Measurements from ENCODE around the gene SORCS2.

The SORCS2 gene

GRCh38 chr4:7761312-7761711 is 569.0 kb downstream of the SORCS2 start (continued):
- TF ChIP-seq ZBTB10 (tag by site-specific recombination; IDR thresholded peaks at IDR 0.05), result no peak
- TF ChIP-seq ZSCAN5A (tag by site-specific recombination; IDR thresholded peaks at IDR 0.05), result no peak
- no peak for TF ChIP-seq ZNF768 (tag by site-specific recombination; IDR thresholded peaks at IDR 0.05)
- no peak for TF ChIP-seq ZNF366 (tag by site-specific recombination; conservative IDR thresholded peaks at IDR 0.05)
- TF ChIP-seq ZSCAN4 (tag by site-specific recombination; IDR thresholded peaks at IDR 0.05), result no peak
- TF ChIP-seq SP3 (tag by site-specific recombination; IDR thresholded peaks at IDR 0.05), result no peak
- no peak for TF ChIP-seq ZNF664 (tag by site-specific recombination; IDR thresholded peaks at IDR 0.05)
- no peak for TF ChIP-seq ZNF423 (tag by site-specific recombination; IDR thresholded peaks at IDR 0.05)
- no peak for TF ChIP-seq ZNF48 (tag by site-specific recombination; IDR thresholded peaks at IDR 0.05)

GRCh38 chr4:7761720-7762119 is 569.4 kb downstream of the SORCS2 start:
- Histone ChIP-seq H3K27ac (ENCODE audit: extremely low read depth, low read depth, low read length) (no peak overlapping the region), H3K9me3 (ENCODE audit: control insufficient read depth, insufficient read depth, low read depth, low read length) (no peaks in the 10 kb centered on the region), H3K36me3 (ENCODE audit: control insufficient read depth in 2 of 2, insufficient read depth in 1 of 2, low read length in 2 of 2) (peaks cover 0 to 2% of the 10 kb centered on the region in 2 experiments; a peak in 1 of 3 replicates), H3K4me3 (ENCODE audit: low read depth, low read length) (no peak overlapping the region), H3K4me1 (ENCODE audit: control insufficient read depth, insufficient read depth, low read length) (no peaks in the 10 kb centered on the region; the same call in 1 of the 2 replicates)
- CTCF ChIA-PET, result interaction anchor here (0.6 to 3.5 kb wide), 19 partner anchors 9 to 391 kb away, joined by 3 to 37 read pairs (median 3); no protein-coding TSS in a partner anchor
- TF ChIP-seq ZNF23 (tag by site-specific recombination; IDR thresholded peaks at IDR 0.05; ENCODE audit: borderline replicate concordance) (no peak), KLF17 (tag by site-specific recombination; IDR thresholded peaks at IDR 0.05) (no peak), ZNF654 (tag by site-specific recombination; IDR thresholded peaks at IDR 0.05; ENCODE audit: low read depth) (peak; percentile 34; the same call in 1 of the 2 replicates), ELK4 (IDR thresholded peaks at IDR 0.05; ENCODE audit: borderline replicate concordance, low read depth, low read length) (no peak), ZNF660 (tag by site-specific recombination; IDR thresholded peaks at IDR 0.05) (no peak), ZNF664 (tag by site-specific recombination; IDR thresholded peaks at IDR 0.05) (no peak), ZBTB1 (tag by site-specific recombination; IDR thresholded peaks at IDR 0.05) (no peak), ZNF266 (tag by site-specific recombination; IDR thresholded peaks at IDR 0.05; ENCODE audit: low read depth) (no peak), ZNF692 (tag by site-specific recombination; IDR thresholded peaks at IDR 0.05) (peak; percentile 74), ZNF18 (tag by site-specific recombination; IDR thresholded peaks at IDR 0.05) (peak; percentile 38; the same call in 1 of the 2 replicates), OSR2 (tag by site-specific recombination; IDR thresholded peaks at IDR 0.05) (no peak), ZFP69B (tag by site-specific recombination; IDR thresholded peaks at IDR 0.05) (peak; percentile 62; the same call in 1 of the 2 replicates), ZNF585B (tag by site-specific recombination; IDR thresholded peaks at IDR 0.05) (no peak)
- POLR2A ChIA-PET, result interaction anchor here (0.5 kb wide), 1 partner anchor 142 kb away, joined by 4 read pairs; no protein-coding TSS in a partner anchor

Data from HEK293 (cell line).